ENCODE results near the gene JAM2. TPM values are rescaled to one million over a fixed set of nuclear protein-coding genes. Genes with fewer than 3 reads are reported as not detected.

The JAM2 gene
- total RNA-seq, 1 donor from 2014 or later, result 2.0 TPM

DNA sequence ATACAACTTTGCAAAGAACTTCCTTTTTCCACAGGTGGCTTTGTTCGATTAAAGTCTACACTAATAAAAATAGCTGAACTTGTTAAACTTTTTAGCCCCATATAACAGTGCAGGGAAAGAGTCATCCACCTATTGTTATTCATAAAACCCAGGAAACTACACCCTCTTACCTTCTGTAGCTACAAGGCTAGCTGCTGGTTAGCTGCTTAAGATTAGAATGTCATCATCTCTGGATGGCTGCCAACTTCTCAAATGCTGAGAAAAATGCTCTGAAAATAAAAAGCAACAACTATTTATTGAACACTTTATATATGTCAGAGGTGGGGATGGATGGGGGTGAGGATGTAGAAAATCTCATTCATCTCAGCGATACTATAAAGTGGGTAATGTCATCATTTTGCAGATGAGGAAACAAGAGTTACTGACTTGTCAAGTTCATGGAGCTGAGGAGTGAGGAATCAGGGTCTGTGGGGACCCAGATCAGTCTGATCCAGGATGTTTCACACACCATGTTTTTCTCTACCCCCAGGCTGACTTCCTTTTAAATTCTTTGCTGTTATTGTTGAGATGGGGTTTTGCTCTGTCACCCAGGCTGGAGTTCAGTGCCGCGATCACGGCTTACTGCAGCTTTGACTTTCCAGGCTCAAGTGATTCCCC is 78.6 kb downstream of the JAM2 start:
- Mint-ChIP-seq H3K27ac (no peak overlapping the region), H3K4me1 (no peaks in the 10 kb centered on the region), H3K36me3 (ENCODE audit: low read depth) (peaks cover 25% of the 10 kb centered on the region), H3K4me3 (no peak overlapping the region), H3K9me3 (no peaks in the 10 kb centered on the region), H3K27me3 (no peaks in the 10 kb centered on the region)
- ChIA-PET CTCF (no interaction called here), POLR2A (no interaction called here)
- no peak for TF ChIP-seq CTCF (IDR thresholded peaks at IDR 0.05)
- no peak for ATAC-seq (ENCODE audit: low read depth)
- intact Hi-C loops (cut with micrococcal nuclease), result no loop called here
- DNase-seq, result no peak

DNA sequence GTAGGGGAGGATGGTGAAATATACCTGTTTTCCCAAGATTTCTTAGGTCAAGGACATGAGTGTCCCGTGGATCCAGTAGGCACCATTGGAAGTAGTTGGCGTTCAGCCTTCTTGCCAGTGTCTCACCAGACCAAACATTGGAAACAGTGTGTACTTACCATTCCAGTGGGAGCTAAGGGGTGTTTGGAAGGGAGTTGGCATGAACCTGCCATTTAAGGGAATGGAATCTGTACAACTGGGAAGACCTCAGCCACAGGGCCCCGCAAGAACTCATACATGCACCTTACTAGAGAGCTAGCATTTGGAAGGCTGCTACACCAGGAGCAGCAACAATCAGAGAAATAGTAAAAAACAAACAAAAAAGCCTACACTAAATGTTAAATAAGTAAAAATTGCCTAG is 82.9 kb downstream of the JAM2 start:
- no peak overlapping the region for H3K27ac Mint-ChIP-seq
- no peaks in the 10 kb centered on the region for H3K9me3 Mint-ChIP-seq
- ATAC-seq (ENCODE audit: low read depth) (no peak), DNase-seq (no peak)
- CTCF ChIA-PET, result no interaction called here
- intact Hi-C loops (cut with micrococcal nuclease), result no loop called here
- H3K4me3 Mint-ChIP-seq, result no peak overlapping the region
- H3K4me1 Mint-ChIP-seq, result no peaks in the 10 kb centered on the region
- no peaks in the 10 kb centered on the region for H3K27me3 Mint-ChIP-seq
- POLR2A ChIA-PET, result no interaction called here
- H3K36me3 Mint-ChIP-seq (ENCODE audit: low read depth), result peaks cover 58% of the 10 kb centered on the region
- TF ChIP-seq CTCF (IDR thresholded peaks at IDR 0.05), result no peak

GRCh38 chr21:25722631-25723030 is 83.6 kb downstream of the JAM2 start:
- DNase-seq, result no peak

GRCh38 chr21:25732091-25732760 is 93.2 kb downstream of the JAM2 start:
- no peak for TF ChIP-seq CTCF (IDR thresholded peaks at IDR 0.05)
- peaks cover 51% of the 10 kb centered on the region for H3K36me3 Mint-ChIP-seq (ENCODE audit: low read depth)
- intact Hi-C loops (cut with micrococcal nuclease), result no loop called here
- H3K27me3 Mint-ChIP-seq, result no peaks in the 10 kb centered on the region
- ATAC-seq (ENCODE audit: low read depth) (no peak), DNase-seq (no peak)
- H3K4me1 Mint-ChIP-seq, result peaks cover 36% of the 10 kb centered on the region
- H3K27ac Mint-ChIP-seq, result peak overlapping the region; percentile 41
- CTCF ChIA-PET, result interaction anchor here (1.0 kb wide), 1 partner anchor 124 kb away, joined by 4 read pairs; no protein-coding TSS in a partner anchor
- no peaks in the 10 kb centered on the region for H3K9me3 Mint-ChIP-seq
- POLR2A ChIA-PET, result interaction anchor here (0.6 kb wide), 1 partner anchor 76 kb away, joined by 6 read pairs; no protein-coding TSS in a partner anchor
- H3K4me3 Mint-ChIP-seq, result no peak overlapping the region

More at GRCh38 chr21:25722631-25723030, 83.6 kb downstream of the JAM2 start:
- TF ChIP-seq CTCF (IDR thresholded peaks at IDR 0.05), result no peak
- CTCF ChIA-PET, result no interaction called here
- Mint-ChIP-seq H3K4me1 (no peaks in the 10 kb centered on the region), H3K27ac (no peak overlapping the region), H3K36me3 (ENCODE audit: low read depth) (peaks cover 62% of the 10 kb centered on the region), H3K27me3 (no peaks in the 10 kb centered on the region), H3K4me3 (no peak overlapping the region), H3K9me3 (no peaks in the 10 kb centered on the region)
- intact Hi-C loops (cut with micrococcal nuclease), result no loop called here
- ATAC-seq (ENCODE audit: low read depth), result no peak
- POLR2A ChIA-PET, result no interaction called here
